Coronary artery (tissue), 2 donors: ENCODE measurements around the gene POLRMT.

Experiments used
- DNase-seq: peaks from one replicate; pipeline ENCODE4 v3.0.0-alpha.2; 2017; ENCODE audit warnings: low spot score
- H3K27ac ChIP-seq, 2 donors: fragments of 200-600 bp; sonication (generic); one replicate each; pipeline ENCODE4 v1.5.1; 2016 to 2019
- H3K4me3 ChIP-seq: fragments of 200-600 bp; sonication (generic); 2 replicates; pipeline ENCODE4 v1.5.1; 2016; ENCODE audit warnings: mild to moderate bottlenecking, moderate library complexity
- TF ChIP-seq, protein P1 (sequence below): fragments of 200-600 bp; sonication (generic); IDR thresholded peaks from one replicate; pipeline ENCODE4 v1.5.1; 2019; ENCODE audit warnings: antibody characterized with exemption

The POLRMT gene

DNA sequence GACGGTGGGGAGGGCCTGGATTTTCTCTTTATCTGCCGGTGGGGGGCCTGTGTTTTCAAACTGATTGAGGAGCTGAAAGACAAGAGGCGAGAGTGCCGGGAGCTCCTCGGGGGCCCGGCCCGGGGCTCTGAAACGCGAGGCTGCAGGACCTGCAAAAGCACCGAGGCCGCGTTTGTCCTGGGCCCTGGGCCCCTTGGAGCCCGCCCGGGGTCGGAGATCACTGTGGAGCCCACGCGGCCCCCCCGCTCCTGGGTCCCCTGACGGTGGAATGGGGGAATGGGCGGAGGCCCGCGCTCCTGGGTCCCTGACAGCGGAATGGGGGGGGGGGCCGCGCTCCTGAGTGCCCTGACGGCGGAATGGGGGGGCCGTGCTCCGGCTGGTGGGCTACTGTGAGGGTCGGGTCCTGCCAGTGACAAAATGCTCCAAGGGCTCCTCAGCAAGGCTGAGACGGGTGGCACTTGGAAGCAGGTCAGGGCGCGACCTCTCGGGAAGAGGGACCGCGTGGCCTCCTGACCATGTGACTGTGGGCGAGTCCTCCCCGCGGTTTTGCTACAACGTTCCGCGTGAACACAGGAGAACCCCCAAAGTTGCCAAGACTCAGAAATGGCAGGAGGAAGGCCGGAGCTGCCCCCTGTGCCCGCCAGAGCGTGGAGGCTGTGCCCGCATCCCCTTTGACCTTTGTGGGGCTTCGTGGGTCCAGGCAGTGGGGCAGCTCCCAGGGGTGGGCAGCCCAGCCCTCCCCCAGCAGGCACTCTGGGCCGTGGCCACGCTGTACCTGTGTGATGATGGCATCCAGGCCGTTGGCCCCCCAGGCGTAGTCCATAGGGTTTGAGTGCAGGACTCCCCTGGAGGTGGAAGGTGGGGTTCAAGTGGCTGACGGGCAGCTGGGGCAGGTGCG lies 15.8 kb upstream of the POLRMT start:
- DNase-seq: no peak
- Histone ChIP-seq H3K4me3 (no peak overlapping the region), H3K27ac (no peak overlapping the region)
- TF ChIP-seq, protein P1, sequence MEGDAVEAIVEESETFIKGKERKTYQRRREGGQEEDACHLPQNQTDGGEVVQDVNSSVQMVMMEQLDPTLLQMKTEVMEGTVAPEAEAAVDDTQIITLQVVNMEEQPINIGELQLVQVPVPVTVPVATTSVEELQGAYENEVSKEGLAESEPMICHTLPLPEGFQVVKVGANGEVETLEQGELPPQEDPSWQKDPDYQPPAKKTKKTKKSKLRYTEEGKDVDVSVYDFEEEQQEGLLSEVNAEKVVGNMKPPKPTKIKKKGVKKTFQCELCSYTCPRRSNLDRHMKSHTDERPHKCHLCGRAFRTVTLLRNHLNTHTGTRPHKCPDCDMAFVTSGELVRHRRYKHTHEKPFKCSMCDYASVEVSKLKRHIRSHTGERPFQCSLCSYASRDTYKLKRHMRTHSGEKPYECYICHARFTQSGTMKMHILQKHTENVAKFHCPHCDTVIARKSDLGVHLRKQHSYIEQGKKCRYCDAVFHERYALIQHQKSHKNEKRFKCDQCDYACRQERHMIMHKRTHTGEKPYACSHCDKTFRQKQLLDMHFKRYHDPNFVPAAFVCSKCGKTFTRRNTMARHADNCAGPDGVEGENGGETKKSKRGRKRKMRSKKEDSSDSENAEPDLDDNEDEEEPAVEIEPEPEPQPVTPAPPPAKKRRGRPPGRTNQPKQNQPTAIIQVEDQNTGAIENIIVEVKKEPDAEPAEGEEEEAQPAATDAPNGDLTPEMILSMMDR: no peak

DNA sequence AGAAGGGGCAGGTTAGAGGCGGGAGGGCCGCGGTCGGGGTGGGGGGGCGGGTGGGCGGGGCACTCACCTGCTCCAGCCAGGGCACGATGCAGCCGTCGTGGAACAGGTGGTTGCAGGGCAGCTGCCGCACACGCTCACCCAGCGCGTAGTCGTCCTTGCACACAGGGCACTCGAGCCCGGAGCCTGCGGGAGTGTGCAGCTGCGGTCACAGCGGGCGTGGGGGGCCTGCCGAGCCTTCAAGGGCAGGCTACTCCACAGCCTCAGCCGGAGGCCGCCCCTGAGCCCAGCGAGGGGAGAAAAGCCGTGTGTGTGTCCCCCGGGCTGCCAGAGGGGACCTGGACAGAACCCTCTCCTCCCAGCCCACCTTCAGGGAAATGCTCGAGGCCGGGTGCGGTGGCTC lies 15.0 kb upstream of the POLRMT start:
- no peak for DNase-seq
- Histone ChIP-seq H3K27ac (no peak overlapping the region), H3K4me3 (no peak overlapping the region)
- TF ChIP-seq, protein P1: no peak

DNA sequence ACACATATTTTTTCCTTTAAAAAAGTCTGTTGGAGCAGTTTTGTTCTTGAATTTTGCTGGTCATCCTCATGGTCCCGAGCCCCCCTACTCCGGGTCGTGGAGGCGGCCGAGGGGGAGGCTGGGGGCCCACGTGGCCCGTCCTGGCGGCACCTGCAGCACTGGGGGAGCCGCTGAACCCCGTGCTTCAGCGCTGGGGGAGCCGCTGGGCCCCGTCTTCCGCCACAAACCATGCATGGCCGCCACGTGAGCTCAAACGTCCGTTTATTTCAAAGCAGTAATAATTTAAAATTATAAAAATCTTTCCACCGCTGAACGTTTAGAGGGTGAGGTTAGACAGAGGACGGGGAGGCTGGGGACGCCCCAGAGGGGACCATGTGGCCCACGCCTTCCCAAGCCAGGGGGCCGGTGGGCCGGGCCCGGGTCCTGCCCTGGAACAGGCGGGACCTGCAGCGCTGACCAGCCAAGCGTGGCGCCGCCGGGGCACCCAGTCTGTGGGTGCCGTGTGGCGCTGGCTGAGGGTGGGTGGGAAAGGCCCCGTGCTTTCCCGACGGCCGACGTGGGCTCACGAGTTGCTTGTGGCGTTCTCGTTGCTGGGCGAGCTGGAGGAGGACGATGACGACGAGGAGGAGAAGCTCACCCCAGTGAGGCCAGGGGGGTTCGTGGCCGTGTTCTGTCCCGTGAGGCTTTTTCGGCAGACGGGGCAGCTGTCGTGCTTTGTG lies 14.4 kb upstream of the POLRMT start:
- Histone ChIP-seq H3K27ac (no peak overlapping the region), H3K4me3 (no peak overlapping the region)
- no peak for DNase-seq
- TF ChIP-seq, protein P1: no peak

DNA sequence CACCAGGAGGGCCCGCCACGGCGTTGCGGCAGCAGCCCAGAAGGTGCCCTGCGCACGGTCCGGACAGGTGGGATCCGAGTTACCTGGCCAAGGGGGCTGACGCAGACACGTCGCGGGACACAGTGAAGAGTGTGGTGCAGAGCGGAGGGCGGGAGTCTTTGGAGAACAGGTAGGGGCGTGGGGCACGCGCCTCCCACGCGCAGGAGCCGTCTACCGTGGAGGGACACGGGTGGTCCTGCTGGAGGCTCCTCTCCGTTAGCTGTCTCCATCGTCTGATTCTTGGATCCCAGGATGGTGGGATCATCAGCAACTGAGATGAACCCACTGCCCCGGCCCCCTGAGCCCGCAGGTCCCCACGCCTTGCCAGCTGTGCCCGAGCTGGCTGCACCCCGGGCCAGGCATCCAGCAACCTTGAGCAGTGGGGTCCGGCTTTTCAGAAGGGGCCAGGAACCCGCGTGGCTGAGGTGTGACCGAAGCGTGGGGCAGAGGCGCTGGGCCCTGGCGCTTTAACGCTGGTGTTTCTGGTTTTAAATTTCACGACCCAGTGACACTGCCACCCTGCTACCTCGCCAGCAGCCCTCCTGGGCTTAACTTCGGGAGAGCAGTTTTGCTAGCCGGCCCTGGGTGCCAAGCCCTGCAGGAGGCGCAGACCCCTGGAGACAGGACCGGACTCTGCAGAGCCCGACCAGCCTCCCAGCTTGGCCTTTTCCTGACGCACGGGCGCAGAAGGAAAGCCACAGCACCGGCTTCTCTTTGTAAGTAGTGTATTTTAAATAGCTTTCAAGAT lies 13.6 kb upstream of the POLRMT start:
- no peak overlapping the region for H3K4me3 ChIP-seq
- DNase-seq: no peak
- TF ChIP-seq, protein P1: no peak
- H3K27ac ChIP-seq: no peak overlapping the region

DNA sequence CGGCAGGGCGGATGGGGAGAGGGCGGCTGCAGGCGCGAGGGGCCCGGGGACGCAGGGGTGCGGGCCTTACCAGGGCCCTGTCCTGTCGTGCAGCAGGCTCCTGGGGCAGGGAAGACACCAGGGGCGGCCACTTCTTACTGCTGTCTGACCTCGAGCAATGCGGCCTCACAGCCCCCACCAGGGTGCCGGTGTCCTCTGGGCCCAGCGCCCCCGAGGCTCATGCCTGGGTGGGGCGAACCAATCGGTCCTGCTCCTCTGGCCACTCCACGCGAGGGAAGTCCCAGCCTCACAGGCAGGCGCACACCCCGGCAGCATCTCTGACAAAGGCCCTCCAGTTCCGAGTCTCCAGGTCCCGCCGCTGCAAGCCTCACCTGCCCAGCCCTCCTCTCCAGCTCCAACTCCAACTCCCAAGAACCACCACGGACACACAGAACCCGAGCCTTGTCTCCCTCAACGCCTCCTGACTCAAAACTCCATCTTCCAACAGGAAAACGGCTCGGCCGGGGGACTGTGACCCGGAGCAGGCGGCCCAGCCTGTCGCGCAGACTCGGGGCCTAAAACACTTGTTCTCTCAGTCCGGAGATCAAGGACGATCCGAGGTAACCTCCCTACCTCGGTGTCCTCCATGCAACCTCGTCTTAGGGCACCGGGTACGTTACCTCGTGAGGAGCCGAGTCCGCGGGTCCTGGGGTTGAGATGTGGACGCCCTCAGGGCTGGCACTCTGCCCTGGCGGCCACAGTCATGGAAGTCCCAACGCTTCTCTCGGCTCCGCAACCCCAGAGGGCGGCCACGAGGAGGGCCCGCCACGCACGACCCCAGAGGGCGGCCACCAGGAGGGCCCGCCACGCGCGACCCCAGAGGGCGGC lies 12.8 kb upstream of the POLRMT start:
- Histone ChIP-seq H3K27ac (no peak overlapping the region), H3K4me3 (no peak overlapping the region)
- TF ChIP-seq, protein P1: no peak
- DNase-seq: no peak

DNA sequence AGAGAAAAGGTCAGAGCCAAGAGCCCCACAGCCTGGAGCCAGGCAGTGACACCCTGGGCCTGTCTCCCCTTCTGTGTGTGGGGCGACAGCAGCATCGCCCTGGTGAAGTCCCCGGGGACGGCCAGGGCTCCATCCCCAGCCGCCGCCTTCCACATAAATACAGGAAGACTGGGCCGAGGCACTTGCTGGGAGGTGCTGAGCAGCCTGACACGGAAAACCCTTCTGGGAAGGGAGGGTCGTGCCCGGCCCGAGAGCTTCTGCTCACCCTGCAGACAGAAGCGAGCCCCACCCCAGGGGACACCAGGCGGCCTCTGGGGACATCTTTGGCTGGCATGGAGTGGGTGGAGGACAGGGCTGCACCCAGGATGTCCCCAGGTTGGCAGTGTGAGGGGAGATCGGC lies 11.5 kb upstream of the POLRMT start:
- TF ChIP-seq, protein P1: no peak
- H3K4me3 ChIP-seq: no peak overlapping the region
- H3K27ac ChIP-seq: no peak overlapping the region
- DNase-seq: no peak
